B cell (primary cell): ENCODE measurements around the gene HOXA5. TPM values are rescaled to one million over a fixed set of nuclear protein-coding genes. Genes with fewer than 3 reads are reported as not detected.

Experiments used
- ATAC-seq: fragments of 200-7000 bp; cut with Tn5 transposase; one replicate; pipeline ENCODE4 v1.10.0; 2021; ENCODE audit warnings: low read depth, mild to moderate bottlenecking, moderate number of reproducible peaks, moderate library complexity
- CTCF ChIA-PET: fragments of 350-600 bp; sonication (Branson Sonifier 250); formaldehyde crosslinking; loops from one replicate; lab custom pipeline; 2021; ENCODE audit warnings: antibody characterized with exemption, inconsistent platforms; lab: Charles Lee
- POLR2A ChIA-PET: fragments of 350-600 bp; sonication (Branson Sonifier 250); formaldehyde crosslinking; loops from one replicate; lab custom pipeline; 2021; ENCODE audit warnings: antibody characterized with exemption; lab: Charles Lee
- DNase-seq: peaks from one replicate; pipeline ENCODE4 v3.0.0; 2013
- H2AFZ ChIP-seq: 2 replicates; pipeline ENCODE4 v1.6.1; 2012; ENCODE audit warnings: mild to moderate bottlenecking, low read depth, low read length; ENCODE audit not compliant: insufficient read depth, poor library complexity, severe bottlenecking
- H3K27ac ChIP-seq, 2 donors: 1 replicate in 1 of 2; 2 replicates in 1 of 2; pipeline ENCODE4 v1.5.1; 2012 to 2013; ENCODE audit warnings: low read length in 2 of 2, mild to moderate bottlenecking in 2 of 2, moderate library complexity in 1 of 2
- H3K27me3 ChIP-seq, 4 experiments: fragments of 200-600 bp in 1 of 4; sonication (generic) in 1 of 4; replicated peaks in 1 of 4; 1 replicate in 2 of 4; 2 replicates in 2 of 4; pipeline versions ENCODE4 v1.6.1 to v1.7.0; 2013 to 2016; ENCODE audit warnings: low read length in 3 of 4, mild to moderate bottlenecking in 2 of 4, mixed read lengths in 1 of 4, moderate library complexity in 1 of 4; ENCODE audit not compliant: insufficient read depth in 4 of 4, control insufficient read depth in 3 of 4; ENCODE audit errors: control extremely low read depth in 1 of 4
- H3K36me3 ChIP-seq, 2 experiments: replicated peaks in 1 of 2; 1 replicate in 1 of 2; 2 replicates in 1 of 2; pipeline versions ENCODE4 v1.6.1 to v1.7.1; 2013; ENCODE audit warnings: low read length in 1 of 2; ENCODE audit not compliant: insufficient read depth in 2 of 2, control insufficient read depth in 1 of 2; ENCODE audit errors: control extremely low read depth in 1 of 2, extremely low read depth in 1 of 2
- H3K4me1 ChIP-seq, 2 donors: fragments of 200-600 bp in 1 of 2; sonication (generic) in 1 of 2; 1 replicate in 1 of 2; 2 replicates in 1 of 2; pipeline versions ENCODE4 v1.5.1 to v1.6.1; 2013 to 2017; ENCODE audit warnings: low read length in 2 of 2; ENCODE audit not compliant: control insufficient read depth in 2 of 2, insufficient read depth in 2 of 2
- H3K4me2 ChIP-seq: replicated peaks from 2 replicates; pipeline ENCODE3; 2012; ENCODE audit warnings: mild to moderate bottlenecking, low read depth, low read length; ENCODE audit not compliant: poor library complexity, severe bottlenecking
- H3K4me3 ChIP-seq, 5 experiments: fragments of 200-600 bp in 1 of 5; sonication (generic) in 1 of 5; 1 replicate in 3 of 5; 2 replicates in 2 of 5; pipeline versions ENCODE4 v1.5.1 to v1.7.0; 2011 to 2016; ENCODE audit warnings: low read length in 4 of 5, mild to moderate bottlenecking in 4 of 5, low read depth in 2 of 5, control low read depth in 1 of 5, moderate library complexity in 1 of 5; ENCODE audit not compliant: insufficient read depth in 1 of 5; ENCODE audit errors: control extremely low read depth in 1 of 5, extremely low read depth in 1 of 5
- H3K79me2 ChIP-seq: fragments of 200-600 bp; sonication (generic); one replicate; pipeline ENCODE4 v1.6.0; 2016; ENCODE audit warnings: low read length; ENCODE audit not compliant: control insufficient read depth, insufficient read depth
- H3K9ac ChIP-seq: fragments of 200-600 bp; sonication (generic); 2 replicates; pipeline ENCODE4 v1.6.1; 2017; ENCODE audit warnings: mild to moderate bottlenecking, low read length, moderate library complexity
- H3K9me3 ChIP-seq, 3 donors: one replicate each; pipeline versions ENCODE4 v1.6.1 to v1.7.1; 2013; ENCODE audit warnings: low read length in 2 of 3; ENCODE audit not compliant: control insufficient read depth in 2 of 3, insufficient read depth in 1 of 3; ENCODE audit errors: control extremely low read depth in 1 of 3
- H4K20me1 ChIP-seq: 2 replicates; pipeline ENCODE4 v1.6.0; 2012; ENCODE audit warnings: mild to moderate bottlenecking, low read length; ENCODE audit not compliant: insufficient read depth, control insufficient read depth, poor library complexity, severe bottlenecking
- H3K27ac Mint-ChIP-seq: one replicate; pipeline ENCODE4 v1.8.0; 2021; ENCODE audit warnings: mixed read lengths
- H3K27me3 Mint-ChIP-seq: one replicate; pipeline ENCODE4 v1.8.0; 2021; ENCODE audit warnings: mixed read lengths
- H3K4me1 Mint-ChIP-seq: one replicate; pipeline ENCODE4 v1.8.0; 2021; ENCODE audit warnings: mixed read lengths
- H3K4me3 Mint-ChIP-seq: one replicate; pipeline ENCODE4 v1.8.0; 2021; ENCODE audit warnings: mixed read lengths
- H3K9me3 Mint-ChIP-seq: one replicate; pipeline ENCODE4 v1.8.0; 2022; ENCODE audit warnings: mixed read lengths; ENCODE audit not compliant: insufficient read depth
- CTCF ChIP-seq: fragments of 200-600 bp; IDR thresholded peaks from one replicate; pipeline ENCODE4 v1.8.0; 2022; ENCODE audit warnings: antibody characterized with exemption, mild to moderate bottlenecking
- EZH2 ChIP-seq: IDR thresholded peaks from 2 replicates; pipeline ENCODE4 v1.6.1; 2012; ENCODE audit warnings: borderline replicate concordance, low read depth, mild to moderate bottlenecking, moderate library complexity, low read length; ENCODE audit not compliant: insufficient read depth, poor library complexity, severe bottlenecking
- WGBS: methylation state at CpG from one replicate; pipeline ENCODE4 v1.1.5; 2013; ENCODE audit warnings: missing lambda C conversion rate; ENCODE audit not compliant: insufficient coverage; 5-methylcytosine and 5-hydroxymethylcytosine counted together
- intact Hi-C: fragments of 100-400 bp; cut with micrococcal nuclease; formaldehyde crosslinking; loops from one replicate; pipeline ENCODE4 v1.10.0; 2022
- polyA plus RNA-seq: library from polyadenylated mRNA; depleted of rRNA; stranded (reverse); fragments of >200 nt; gene quantifications from 2 replicates; pipeline ENCODE4 v1.2.3, GENCODE V29; 2012
- total RNA-seq, 2 donors: library from RNA; stranded (reverse); fragments of 120-200 nt in 1 of 2; gene quantifications; 1 replicate in 1 of 2; 2 replicates in 1 of 2; pipeline versions ENCODE4 v1.2.3 to v1.2.4, GENCODE V29; 2013 to 2022

The HOXA5 gene
- total and polyA plus RNA-seq, 2 donors (not counting 1 experiment from before 2014, with no cell fraction given), result not detected

- TF ChIP-seq CTCF (no peak), EZH2 (no peak)
- Histone ChIP-seq H3K27ac (no peak overlapping the region), H3K9ac (no peak overlapping the region), H2AFZ (no peak overlapping the region), H3K36me3 (no peaks in the 10 kb centered on the region), H3K4me2 (peak overlapping the region; percentile 56), H3K27me3 (peaks cover 0 to 97% (median 84%) of the 10 kb centered on the region in 4 experiments), H3K9me3 (peaks cover 0 to 80% (median 9%) of the 10 kb centered on the region in 3 donors), H3K4me3 (peak overlapping the region in 1 of 5 experiments; percentile 13), H4K20me1 (no peaks in the 10 kb centered on the region), H3K4me1 (peaks cover 59 to 81% of the 10 kb centered on the region in 2 donors), H3K79me2 (no peaks in the 10 kb centered on the region)
- H3K27ac Mint-ChIP-seq, result peak overlapping the region; percentile 6
- WGBS, result 9% methylated on average over 45 of the region's 46 CpGs
- ATAC-seq (no peak), DNase-seq (peak; percentile 40)
- ChIA-PET POLR2A (no interaction called here), CTCF (interaction anchor here (0.8 to 5.9 kb wide), 8 partner anchors 8 to 832 kb away, joined by 3 to 28 read pairs (median 3); partner anchors contain the start of gene HOXA13)
- peaks cover 81% of the 10 kb centered on the region for H3K27me3 Mint-ChIP-seq
- no peaks in the 10 kb centered on the region for H3K9me3 Mint-ChIP-seq
- H3K4me3 Mint-ChIP-seq, result peak overlapping the region; percentile 53
- H3K4me1 Mint-ChIP-seq, result peaks cover 50% of the 10 kb centered on the region
- intact Hi-C loops, result loop anchor here (5.0 kb wide), 1 partner anchor 35 kb away; the partner anchor contains the start of gene HOXA3
These were observed 44.2 kb upstream of the HOXA5 start for GRCh38 chr7:27187475-27188385.
